DOHH2 (cell line): ENCODE data around the gene SHISAL1.

ENCODE experiments used
- CTCF ChIP-seq: fragments of 200-600 bp; sonication (generic); IDR thresholded peaks from one replicate; pipeline ENCODE4 v1.5.1; 2014; ENCODE audit warnings: antibody characterized with exemption, mild to moderate bottlenecking, low read depth, low read length; ENCODE audit not compliant: poor library complexity, severe bottlenecking
- EZH2phosphoT487 ChIP-seq: fragments of 200-600 bp; sonication (generic); IDR thresholded peaks from 2 replicates; pipeline ENCODE4 v1.6.1; 2017; ENCODE audit warnings: borderline replicate concordance, mild to moderate bottlenecking, antibody characterized with exemption, low read length, moderate library complexity, mixed read lengths

GRCh38 chr22:44353041-44353440 lies 40.3 kb upstream of the SHISAL1 start:
- TF ChIP-seq CTCF (no peak), EZH2phosphoT487 (no peak)
